H1 (cell line): ENCODE results near the gene POLR3A. TPM values are rescaled to one million over a fixed set of nuclear protein-coding genes. Genes with fewer than 3 reads are reported as not detected.
A peak's percentile ranks its signal among the peaks of the same experiment; 100 is the strongest.

Experiments
- CTCF ChIA-PET: fragments of 300-600 bp; sonication (Branson Sonifier 250); formaldehyde crosslinking; loops from one replicate; lab custom pipeline; 2021; ENCODE audit not compliant: partially characterized antibody; lab: Charles Lee
- POLR2A ChIA-PET: fragments of 300-600 bp; sonication (Branson Sonifier 250); formaldehyde crosslinking; loops from one replicate; lab custom pipeline; 2021; ENCODE audit warnings: inconsistent platforms; ENCODE audit not compliant: partially characterized antibody; lab: Charles Lee
- DNase-seq, 2 experiments: peaks; one replicate each; pipeline versions ENCODE4 v3.0.0 to v3.0.0-alpha.2; 2010 to 2022; ENCODE audit warnings: low spot score in 2 of 2, low read depth in 1 of 2, mixed read lengths in 1 of 2
- FAIRE-seq: peaks from 2 replicates; lab custom pipeline; 2011; peaks lifted over from hg19 to GRCh38; lab: Jason Lieb, UNC
- H2AFZ ChIP-seq: 2 replicates; pipeline ENCODE4 v1.8.1; 2012; ENCODE audit warnings: low read length, inconsistent platforms
- H2AK5ac ChIP-seq: 2 replicates; pipeline ENCODE4 v1.6.1; 2013; ENCODE audit warnings: low read depth, low read length
- H2BK120ac ChIP-seq: replicated peaks from 2 replicates; pipeline ENCODE3; 2013; ENCODE audit warnings: low read depth, low read length, inconsistent platforms
- H2BK12ac ChIP-seq: 2 replicates; pipeline ENCODE4 v1.6.1; 2013; ENCODE audit warnings: low read depth, low read length
- H2BK15ac ChIP-seq: 2 replicates; pipeline ENCODE4 v1.6.1; 2013; ENCODE audit warnings: low read length
- H2BK20ac ChIP-seq: 2 replicates; pipeline ENCODE4 v1.6.1; 2013; ENCODE audit warnings: low read length
- H2BK5ac ChIP-seq: 2 replicates; pipeline ENCODE4 v1.6.1; 2013; ENCODE audit warnings: low read depth, low read length
- H3K14ac ChIP-seq: 2 replicates; pipeline ENCODE4 v1.6.1; 2013; ENCODE audit warnings: inconsistent platforms; ENCODE audit not compliant: insufficient read length
- H3K18ac ChIP-seq: 2 replicates; pipeline ENCODE4 v1.6.1; 2013; ENCODE audit warnings: low read length; ENCODE audit errors: extremely low read depth
- H3K23ac ChIP-seq: 2 replicates; pipeline ENCODE4 v1.6.1; 2013; ENCODE audit warnings: inconsistent platforms; ENCODE audit not compliant: insufficient read length
- H3K23me2 ChIP-seq: 2 replicates; pipeline ENCODE4 v1.6.1; 2013; ENCODE audit warnings: low read depth, low read length
- H3K27ac ChIP-seq: 2 replicates; pipeline ENCODE4 v1.6.1; 2011; ENCODE audit warnings: low read depth, low read length, inconsistent platforms
- H3K27me3 ChIP-seq, 4 experiments: replicated peaks in 1 of 4; 1 replicate in 1 of 4; 2 replicates in 3 of 4; pipeline versions ENCODE4 v1.6.1 to v1.8.1; 2011 to 2013; ENCODE audit warnings: low read length in 3 of 4, mild to moderate bottlenecking in 3 of 4, inconsistent platforms in 2 of 4, mixed read lengths in 2 of 4, moderate library complexity in 1 of 4; ENCODE audit not compliant: control insufficient read depth in 3 of 4, insufficient read depth in 3 of 4; ENCODE audit errors: extremely low read depth in 1 of 4
- H3K36me3 ChIP-seq, 4 experiments: 2 replicates each; pipeline versions ENCODE4 v1.6.1 to v1.8.1; 2011 to 2013; ENCODE audit warnings: mild to moderate bottlenecking in 4 of 4, low read length in 3 of 4, moderate library complexity in 2 of 4, control low read depth in 1 of 4, inconsistent platforms in 1 of 4; ENCODE audit not compliant: insufficient read depth in 4 of 4, control insufficient read depth in 2 of 4
- H3K4ac ChIP-seq: replicated peaks from 2 replicates; pipeline ENCODE3; 2013; ENCODE audit warnings: low read length, low read depth, mixed read lengths, inconsistent platforms; ENCODE audit not compliant: insufficient read length
- H3K4me1 ChIP-seq, 4 experiments: replicated peaks in 1 of 4; 1 replicate in 1 of 4; 2 replicates in 3 of 4; pipeline versions ENCODE4 v1.6.1 to v1.8.1; 2011 to 2013; ENCODE audit warnings: low read length in 3 of 4, inconsistent platforms in 2 of 4, mixed read lengths in 1 of 4; ENCODE audit not compliant: insufficient read depth in 4 of 4, control insufficient read depth in 3 of 4
- H3K4me2 ChIP-seq, 2 experiments: 2 replicates each; pipeline versions ENCODE4 v1.6.1 to v1.8.1; 2011 to 2013; ENCODE audit warnings: low read depth in 2 of 2, low read length in 2 of 2, control low read depth in 1 of 2, inconsistent platforms in 1 of 2, mild to moderate bottlenecking in 1 of 2; ENCODE audit not compliant: insufficient read depth in 1 of 2
- H3K4me3 ChIP-seq, 4 experiments: fragments of 200-600, 300-600 bp in 1 of 4; sonication (generic), shearing (Covaris generic), sonication (Bioruptor Twin) in 1 of 4; 2 replicates each; pipeline versions ENCODE4 v1.5.1 to v1.8.1; 2011 to 2016; ENCODE audit warnings: low read length in 4 of 4, low read depth in 3 of 4, control low read depth in 2 of 4, inconsistent platforms in 2 of 4, mild to moderate bottlenecking in 2 of 4, mixed read lengths in 1 of 4, moderate library complexity in 1 of 4; ENCODE audit not compliant: insufficient read depth in 2 of 4; ENCODE audit errors: extremely low read depth in 1 of 4
- H3K56ac ChIP-seq: replicated peaks from 2 replicates; pipeline ENCODE3; 2013; ENCODE audit warnings: low read depth, mild to moderate bottlenecking, mixed read lengths, low read length, inconsistent platforms; ENCODE audit not compliant: insufficient read length
- H3K79me1 ChIP-seq: 2 replicates; pipeline ENCODE4 v1.6.1; 2013; ENCODE audit warnings: low read depth, low read length, control low read depth
- H3K79me2 ChIP-seq, 2 experiments: 2 replicates each; pipeline versions ENCODE4 v1.6.1 to v1.8.1; 2012 to 2013; ENCODE audit warnings: low read length in 2 of 2, mild to moderate bottlenecking in 2 of 2, inconsistent platforms in 1 of 2; ENCODE audit not compliant: insufficient read depth in 2 of 2, control insufficient read depth in 1 of 2
- H3K9ac ChIP-seq, 4 experiments: replicated peaks in 1 of 4; 1 replicate in 1 of 4; 2 replicates in 3 of 4; pipeline versions ENCODE4 v1.6.1 to v1.8.1; 2011 to 2013; ENCODE audit warnings: low read depth in 3 of 4, low read length in 3 of 4, control low read depth in 2 of 4, mild to moderate bottlenecking in 2 of 4, moderate library complexity in 2 of 4, inconsistent platforms in 1 of 4; ENCODE audit errors: extremely low read depth in 1 of 4
- H3K9me3 ChIP-seq, 2 experiments: 2 replicates each; pipeline versions ENCODE4 v1.6.1 to v1.8.1; 2012 to 2013; ENCODE audit warnings: mild to moderate bottlenecking in 2 of 2, moderate library complexity in 2 of 2, control low read depth in 1 of 2, inconsistent platforms in 1 of 2, low read depth in 1 of 2, low read length in 1 of 2, mixed read lengths in 1 of 2; ENCODE audit not compliant: insufficient read depth in 2 of 2
- H4K20me1 ChIP-seq, 2 experiments: replicated peaks in 1 of 2; 2 replicates each; pipeline versions ENCODE3 to v1.8.1; 2011 to 2013; ENCODE audit warnings: inconsistent platforms in 2 of 2, low read length in 2 of 2, mild to moderate bottlenecking in 1 of 2; ENCODE audit not compliant: insufficient read depth in 2 of 2, control insufficient read depth in 1 of 2
- H4K5ac ChIP-seq: 2 replicates; pipeline ENCODE4 v1.6.1; 2013; ENCODE audit warnings: low read length, low read depth, mixed read lengths, inconsistent platforms; ENCODE audit not compliant: insufficient read length
- H4K8ac ChIP-seq: 2 replicates; pipeline ENCODE4 v1.8.0; 2013; ENCODE audit warnings: mild to moderate bottlenecking, moderate library complexity, low read length, inconsistent platforms; ENCODE audit not compliant: insufficient read depth; ENCODE audit errors: extremely low read depth
- H4K91ac ChIP-seq: replicated peaks from 2 replicates; pipeline ENCODE3; 2013; ENCODE audit warnings: low read length, mixed read lengths, inconsistent platforms; ENCODE audit not compliant: insufficient read length
- WGBS, 2 experiments: shearing (Covaris generic) in 1 of 2; methylation state at CpG; one replicate each; pipeline versions ENCODE4 v1.1.6 to v1.1.7; 2013 to 2015; ENCODE audit warnings: low lambda C conversion rate in 2 of 2, mixed read lengths in 2 of 2, inconsistent platforms in 1 of 2, low coverage in 1 of 2, missing lambda C conversion rate in 1 of 2; ENCODE audit not compliant: insufficient replicate concordance in 2 of 2, insufficient coverage in 1 of 2, insufficient read length in 1 of 2; ENCODE audit errors: extremely low coverage in 1 of 2, missing lambda C conversion rate in 1 of 2; 5-methylcytosine and 5-hydroxymethylcytosine counted together
- polyA plus RNA-seq, 7 experiments: library from polyadenylated mRNA; depleted of rRNA in 3 of 7; stranded (reverse) in 5 of 7; unstranded in 2 of 7; fragments of >200 nt in 5 of 7; fragments of 200-250 nt in 2 of 7; gene quantifications; 1 replicate in 5 of 7; 2 replicates in 1 of 7; 4 replicates in 1 of 7; pipeline versions ENCODE4 v1.2.1 to v1.2.3, GENCODE V29; 2011 to 2013; ENCODE audit warnings: missing spikeins in 2 of 7, mixed read lengths in 2 of 7
- total RNA-seq: library from RNA; stranded (reverse); fragmentation: NEBNext Ultra II Directional; extraction: Animal tissue kit (Norgen Biotek cat#: 25700); gene quantifications from 2 replicates; pipeline ENCODE4 v1.2.1, GENCODE V29; 2021

Gene POLR3A
- total and polyA plus RNA-seq, 2 of the 8 experiments (the other 6 are each of a cell fraction or from before 2014, with no cell fraction given) = 11.3 to 38.6 TPM

DNA sequence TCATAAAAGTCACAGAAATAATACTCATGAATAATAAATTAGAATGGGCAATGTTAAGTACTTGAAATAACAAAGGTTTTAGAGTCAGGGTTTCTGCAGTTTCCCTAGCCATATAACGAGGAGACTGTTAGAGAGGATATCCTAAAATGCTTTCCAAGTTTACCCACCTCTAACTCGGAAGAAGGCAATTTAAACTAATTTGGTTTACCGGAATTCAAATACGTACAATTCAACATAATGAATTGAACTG is 4.0 kb upstream of the POLR3A start:
- Histone ChIP-seq H3K14ac (no peak overlapping the region), H3K4me3 (peak overlapping the region; percentile 34 to 95 (median 87); a peak in 7 of 8 replicates), H2AFZ (peak overlapping the region; percentile 47; the same call in 1 of the 2 replicates), H3K36me3 (peaks cover 24 to 40% (median 35%) of the 10 kb centered on the region in 4 experiments), H3K4me2 (peak overlapping the region in 1 of 2 experiments; percentile 65; a peak in 2 of 4 replicates), H3K79me1 (peaks cover 6% of the 10 kb centered on the region; the same call in 1 of the 2 replicates), H3K9ac (no peak overlapping the region), H3K27me3 (no peaks in the 10 kb centered on the region; a peak in 2 of 7 replicates), H4K20me1 (peaks cover 14 to 25% of the 10 kb centered on the region in 2 experiments), H3K4me1 (peaks cover 13 to 25% (median 18%) of the 10 kb centered on the region in 4 experiments), H3K56ac (no peak overlapping the region), H4K5ac (no peak overlapping the region), H3K4ac (no peak overlapping the region), H2AK5ac (no peak overlapping the region), H3K23me2 (peaks cover 17% of the 10 kb centered on the region), H4K91ac (no peak overlapping the region), H3K23ac (no peak overlapping the region), H3K27ac (no peak overlapping the region), H2BK20ac (no peak overlapping the region), H2BK12ac (no peak overlapping the region), H4K8ac (no peak overlapping the region), H3K18ac (no peak overlapping the region), H2BK120ac (no peak overlapping the region), H2BK5ac (peak overlapping the region; percentile 49; the same call in 1 of the 2 replicates), H3K79me2 (peaks cover 22 to 57% of the 10 kb centered on the region in 2 experiments), H3K9me3 (no peaks in the 10 kb centered on the region), H2BK15ac (no peak overlapping the region)
- WGBS, 2 experiments = 2% methylated on average over 4 of the region's 4 CpGs; no CpG with 5 or more reads in 1 of the 2 experiments
- ChIA-PET CTCF (interaction anchor here (1.4 kb wide), 1 partner anchor 14 kb away, joined by 8 read pairs; no protein-coding TSS in a partner anchor), POLR2A (interaction anchor here (1.2 to 1.5 kb wide), 2 partner anchors 10 to 84 kb away, joined by 4 to 20 read pairs; no protein-coding TSS in a partner anchor)
- DNase-seq (no peak), FAIRE-seq (no peak)
